HepG2 (cell line): ENCODE data around the gene IFI35. TPM values are rescaled to one million over a fixed set of nuclear protein-coding genes. Genes with fewer than 3 reads are reported as not detected.

Source experiments
- CEBPG ChIP-seq: IDR thresholded peaks from 2 replicates; pipeline ENCODE4 v1.6.1; 2016
- CHCHD3 ChIP-seq: sonication (generic); formaldehyde crosslinking; IDR thresholded peaks from 2 replicates; pipeline ENCODE4 v1.8.0; 2022; ENCODE audit warnings: mild to moderate bottlenecking, missing genetic modification reagents, moderate library complexity
- DPF2 ChIP-seq: sonication (generic); formaldehyde crosslinking; IDR thresholded peaks from 2 replicates; pipeline ENCODE4 v1.4.0; 2020; ENCODE audit warnings: mild to moderate bottlenecking, low read depth, missing genetic modification reagents, borderline replicate concordance
- HNRNPUL1 ChIP-seq: fragments of 200-400 bp; formaldehyde crosslinking; IDR thresholded peaks from 2 replicates; pipeline ENCODE4 v1.6.1; 2017; ENCODE audit warnings: low read depth, mild to moderate bottlenecking, low read length, moderate library complexity
- MEIS1 ChIP-seq: sonication (generic); formaldehyde crosslinking; IDR thresholded peaks from 2 replicates; pipeline ENCODE4 v1.9.0; 2021; ENCODE audit warnings: mild to moderate bottlenecking, missing genetic modification reagents, moderate library complexity, borderline replicate concordance
- MXI1 ChIP-seq: IDR thresholded peaks from 3 replicates; pipeline ENCODE4 v1.6.1; 2012; ENCODE audit warnings: low read depth, low read length, inconsistent platforms, borderline replicate concordance
- RBAK ChIP-seq: sonication (generic); formaldehyde crosslinking; IDR thresholded peaks from 2 replicates; pipeline ENCODE4 v1.5.1; 2020; ENCODE audit warnings: mild to moderate bottlenecking, missing genetic modification reagents
- RFXAP ChIP-seq: sonication (generic); formaldehyde crosslinking; IDR thresholded peaks from 2 replicates; pipeline ENCODE4 v1.4.0; 2020; ENCODE audit warnings: missing genetic modification reagents, borderline replicate concordance
- TEAD3 ChIP-seq: optimal IDR thresholded peaks from 2 replicates; pipeline ENCODE3; 2016; ENCODE audit warnings: borderline replicate concordance
- THYN1 ChIP-seq: sonication (generic); formaldehyde crosslinking; IDR thresholded peaks from 2 replicates; pipeline ENCODE4 v1.8.1; 2023; ENCODE audit warnings: low read depth, mild to moderate bottlenecking, moderate library complexity, missing genetic modification reagents, borderline replicate concordance
- TP53 ChIP-seq: sonication (generic); formaldehyde crosslinking; conservative IDR thresholded peaks from 2 replicates; pipeline ENCODE4 v1.4.0; 2020; ENCODE audit warnings: missing genetic modification reagents
- XRCC5 ChIP-seq: fragments of 200-400 bp; formaldehyde crosslinking; optimal IDR thresholded peaks from 2 replicates; pipeline ENCODE3; 2017; ENCODE audit warnings: mild to moderate bottlenecking, low read length
- ZC3H13 ChIP-seq: sonication (generic); formaldehyde crosslinking; IDR thresholded peaks from 2 replicates; pipeline ENCODE4 v1.8.1; 2023; ENCODE audit warnings: mild to moderate bottlenecking, missing genetic modification reagents, moderate library complexity
- ZEB1 ChIP-seq: IDR thresholded peaks from 2 replicates; pipeline ENCODE4 v1.6.1; 2012; ENCODE audit warnings: mild to moderate bottlenecking, low read depth, inconsistent platforms; ENCODE audit not compliant: insufficient replicate concordance
- ZNF251 ChIP-seq: sonication (generic); formaldehyde crosslinking; IDR thresholded peaks from 2 replicates; pipeline ENCODE4 v1.9.0; 2021; ENCODE audit warnings: mild to moderate bottlenecking, missing genetic modification reagents
- ZNF460 ChIP-seq: sonication (generic); formaldehyde crosslinking; IDR thresholded peaks from 2 replicates; pipeline ENCODE4 v1.5.1; 2020; ENCODE audit warnings: missing genetic modification reagents, mild to moderate bottlenecking, borderline replicate concordance
- ZNF570 ChIP-seq: sonication (generic); formaldehyde crosslinking; IDR thresholded peaks from 2 replicates; pipeline ENCODE4 v1.4.0; 2020; ENCODE audit warnings: mild to moderate bottlenecking, missing genetic modification reagents, borderline replicate concordance
- ZNF788 ChIP-seq: sonication (generic); formaldehyde crosslinking; IDR thresholded peaks from 2 replicates; pipeline ENCODE4 v1.5.0; 2020; ENCODE audit warnings: mild to moderate bottlenecking, missing genetic modification reagents, borderline replicate concordance
- ZNF792 ChIP-seq: IDR thresholded peaks from 2 replicates; pipeline ENCODE4 v1.6.1; 2016
- polyA plus RNA-seq, 8 experiments: library from polyadenylated mRNA; depleted of rRNA in 3 of 8; stranded (reverse) in 7 of 8; unstranded in 1 of 8; fragments of >200 nt; fragmentation: Illumina TruSeq in 4 of 8; extraction: Trizol in 4 of 8; gene quantifications; 2 replicates each; pipeline versions ENCODE4 v1.2.1 to v1.2.3, GENCODE V29; 2011 to 2016; ENCODE audit warnings: low read depth in 4 of 8, missing spikeins in 1 of 8, mixed read lengths in 1 of 8; ENCODE audit not compliant: insufficient read depth in 1 of 8
- total RNA-seq, 5 experiments: library from RNA; depleted of rRNA; stranded (reverse); fragments of >200 nt; fragmentation: Illumina TruSeq; extraction: Trizol; gene quantifications; 2 replicates each; pipeline ENCODE4 v1.2.3, GENCODE V29; 2016; ENCODE audit warnings: low read depth in 1 of 5
- TF ChIP-seq, protein P1 (sequence below): sonication (generic); formaldehyde crosslinking; IDR thresholded peaks from 2 replicates; pipeline ENCODE4 v1.8.0; 2023; ENCODE audit warnings: mild to moderate bottlenecking, missing genetic modification reagents
- TF ChIP-seq, protein P2 (sequence below): sonication (generic); formaldehyde crosslinking; IDR thresholded peaks from 2 replicates; pipeline ENCODE4 v1.5.1; 2020; ENCODE audit warnings: missing genetic modification reagents, mild to moderate bottlenecking, borderline replicate concordance
- TF ChIP-seq, protein P3 (sequence below): sonication (generic); formaldehyde crosslinking; IDR thresholded peaks from 2 replicates; pipeline ENCODE4 v1.4.0; 2020; ENCODE audit warnings: missing genetic modification reagents
- TF ChIP-seq, protein P4 (sequence below): sonication (generic); formaldehyde crosslinking; IDR thresholded peaks from 2 replicates; pipeline ENCODE4 v1.4.0; 2020; ENCODE audit warnings: missing genetic modification reagents, mild to moderate bottlenecking, borderline replicate concordance

Gene IFI35
- total and polyA plus RNA-seq, 2 of the 13 experiments (the other 11 are each of a cell fraction or from before 2014, with no cell fraction given) = 28.9 to 38.1 TPM

DNA sequence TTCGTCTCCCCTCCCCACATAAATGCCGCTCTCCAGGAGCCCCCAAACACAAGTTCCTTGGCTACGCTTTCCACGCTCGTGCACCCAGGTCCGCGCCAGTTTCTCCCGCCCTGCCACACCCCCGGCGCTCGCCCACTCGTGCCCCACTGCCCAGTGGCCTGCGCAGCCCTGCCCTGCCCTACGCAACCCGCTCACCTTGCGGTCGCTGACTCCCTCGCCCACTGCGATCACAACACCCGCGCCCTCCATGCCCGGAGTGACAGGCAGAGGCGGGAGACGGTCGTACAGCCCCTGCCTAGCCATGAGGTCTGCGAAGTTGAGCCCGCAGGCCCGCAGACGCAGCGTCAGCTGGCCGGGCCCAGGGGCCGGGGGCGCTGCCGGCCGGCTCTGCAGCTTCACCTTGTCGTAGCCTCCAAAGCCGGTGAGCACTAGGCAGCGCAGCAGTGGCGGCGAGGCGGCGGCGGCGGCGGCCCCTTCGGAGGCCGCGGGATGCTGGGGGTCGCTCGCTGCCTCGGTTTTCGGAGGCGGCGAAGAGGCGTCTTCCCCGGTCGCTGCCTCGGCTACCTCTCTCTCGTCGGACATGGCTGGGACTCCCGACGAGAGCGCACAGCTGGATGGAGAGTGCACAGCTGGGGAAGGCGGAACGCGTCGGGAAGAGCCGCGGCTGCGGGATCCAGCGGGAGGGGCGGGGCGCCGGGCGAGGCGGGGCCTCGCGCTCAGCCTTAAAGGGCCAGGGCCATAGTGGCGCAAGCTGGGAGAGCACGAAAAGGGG is 15.3 kb downstream of the IFI35 start, which contains the start of gene VAT1 (continued):
- TF ChIP-seq, protein P1, sequence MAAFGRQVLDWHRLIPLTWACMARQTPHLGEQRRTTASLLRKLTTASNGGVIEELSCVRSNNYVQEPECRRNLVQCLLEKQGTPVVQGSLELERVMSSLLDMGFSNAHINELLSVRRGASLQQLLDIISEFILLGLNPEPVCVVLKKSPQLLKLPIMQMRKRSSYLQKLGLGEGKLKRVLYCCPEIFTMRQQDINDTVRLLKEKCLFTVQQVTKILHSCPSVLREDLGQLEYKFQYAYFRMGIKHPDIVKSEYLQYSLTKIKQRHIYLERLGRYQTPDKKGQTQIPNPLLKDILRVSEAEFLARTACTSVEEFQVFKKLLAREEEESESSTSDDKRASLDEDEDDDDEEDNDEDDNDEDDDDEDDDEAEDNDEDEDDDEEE (CRISPR knock-in tag) = peak; percentile 97; the same call in 1 of the 2 replicates
- TF ChIP-seq ZNF788 (CRISPR knock-in tag) (peak; percentile 63; the same call in 1 of the 2 replicates), CEBPG (CRISPR knock-in tag) (no peak; the same call in 1 of the 2 replicates), ZC3H13 (CRISPR knock-in tag) (peak; percentile 92), ZNF460 (CRISPR knock-in tag) (peak; percentile 32; the same call in 1 of the 2 replicates), THYN1 (CRISPR knock-in tag) (peak; percentile 55; the same call in 1 of the 2 replicates), MXI1 (peak; percentile 62; the same call in 2 of the 3 replicates), ZNF570 (no peak), RBAK (CRISPR knock-in tag) (no peak), RFXAP (CRISPR knock-in tag) (peak; percentile 48; the same call in 1 of the 2 replicates), ZNF792 (CRISPR knock-in tag) (peak; percentile 18; the same call in 1 of the 2 replicates), HNRNPUL1 (no peak), TEAD3 (CRISPR knock-in tag) (no peak), MEIS1 (CRISPR knock-in tag) (peak; percentile 77), DPF2 (CRISPR knock-in tag) (0 out of 2 replicates have a peak, but pooled peaks have one; percentile 31), ZEB1 (no peak), TP53 (CRISPR knock-in tag) (0 out of 2 replicates have a peak, but pooled peaks have one; percentile 71), ZNF251 (CRISPR knock-in tag) (peak; percentile 85), XRCC5 (peak; percentile 37), CHCHD3 (no peak)
- TF ChIP-seq, protein P2, sequence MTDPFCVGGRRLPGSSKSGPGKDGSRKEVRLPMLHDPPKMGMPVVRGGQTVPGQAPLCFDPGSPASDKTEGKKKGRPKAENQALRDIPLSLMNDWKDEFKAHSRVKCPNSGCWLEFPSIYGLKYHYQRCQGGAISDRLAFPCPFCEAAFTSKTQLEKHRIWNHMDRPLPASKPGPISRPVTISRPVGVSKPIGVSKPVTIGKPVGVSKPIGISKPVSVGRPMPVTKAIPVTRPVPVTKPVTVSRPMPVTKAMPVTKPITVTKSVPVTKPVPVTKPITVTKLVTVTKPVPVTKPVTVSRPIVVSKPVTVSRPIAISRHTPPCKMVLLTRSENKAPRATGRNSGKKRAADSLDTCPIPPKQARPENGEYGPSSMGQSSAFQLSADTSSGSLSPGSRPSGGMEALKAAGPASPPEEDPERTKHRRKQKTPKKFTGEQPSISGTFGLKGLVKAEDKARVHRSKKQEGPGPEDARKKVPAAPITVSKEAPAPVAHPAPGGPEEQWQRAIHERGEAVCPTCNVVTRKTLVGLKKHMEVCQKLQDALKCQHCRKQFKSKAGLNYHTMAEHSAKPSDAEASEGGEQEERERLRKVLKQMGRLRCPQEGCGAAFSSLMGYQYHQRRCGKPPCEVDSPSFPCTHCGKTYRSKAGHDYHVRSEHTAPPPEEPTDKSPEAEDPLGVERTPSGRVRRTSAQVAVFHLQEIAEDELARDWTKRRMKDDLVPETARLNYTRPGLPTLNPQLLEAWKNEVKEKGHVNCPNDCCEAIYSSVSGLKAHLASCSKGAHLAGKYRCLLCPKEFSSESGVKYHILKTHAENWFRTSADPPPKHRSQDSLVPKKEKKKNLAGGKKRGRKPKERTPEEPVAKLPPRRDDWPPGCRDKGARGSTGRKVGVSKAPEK (CRISPR knock-in tag) = no peak
- TF ChIP-seq, protein P3, sequence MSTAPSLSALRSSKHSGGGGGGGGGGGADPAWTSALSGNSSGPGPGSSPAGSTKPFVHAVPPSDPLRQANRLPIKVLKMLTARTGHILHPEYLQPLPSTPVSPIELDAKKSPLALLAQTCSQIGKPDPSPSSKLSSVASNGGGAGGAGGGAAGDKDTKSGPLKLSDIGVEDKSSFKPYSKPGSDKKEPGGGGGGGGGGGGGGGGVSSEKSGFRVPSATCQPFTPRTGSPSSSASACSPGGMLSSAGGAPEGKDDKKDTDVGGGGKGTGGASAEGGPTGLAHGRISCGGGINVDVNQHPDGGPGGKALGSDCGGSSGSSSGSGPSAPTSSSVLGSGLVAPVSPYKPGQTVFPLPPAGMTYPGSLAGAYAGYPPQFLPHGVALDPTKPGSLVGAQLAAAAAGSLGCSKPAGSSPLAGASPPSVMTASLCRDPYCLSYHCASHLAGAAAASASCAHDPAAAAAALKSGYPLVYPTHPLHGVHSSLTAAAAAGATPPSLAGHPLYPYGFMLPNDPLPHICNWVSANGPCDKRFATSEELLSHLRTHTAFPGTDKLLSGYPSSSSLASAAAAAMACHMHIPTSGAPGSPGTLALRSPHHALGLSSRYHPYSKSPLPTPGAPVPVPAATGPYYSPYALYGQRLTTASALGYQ = peak; percentile 66
- TF ChIP-seq, protein P4, sequence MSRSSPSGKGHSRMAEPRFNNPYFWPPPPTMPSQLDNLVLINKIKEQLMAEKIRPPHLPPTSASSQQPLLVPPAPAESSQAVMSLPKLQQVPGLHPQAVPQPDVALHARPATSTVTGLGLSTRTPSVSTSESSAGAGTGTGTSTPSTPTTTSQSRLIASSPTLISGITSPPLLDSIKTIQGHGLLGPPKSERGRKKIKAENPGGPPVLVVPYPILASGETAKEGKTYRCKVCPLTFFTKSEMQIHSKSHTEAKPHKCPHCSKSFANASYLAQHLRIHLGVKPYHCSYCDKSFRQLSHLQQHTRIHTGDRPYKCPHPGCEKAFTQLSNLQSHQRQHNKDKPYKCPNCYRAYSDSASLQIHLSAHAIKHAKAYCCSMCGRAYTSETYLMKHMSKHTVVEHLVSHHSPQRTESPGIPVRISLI (CRISPR knock-in tag) = 0 out of 2 replicates have a peak, but pooled peaks have one; percentile 16
